ENCODE data around the gene CCT2. TPM values are rescaled to one million over a fixed set of nuclear protein-coding genes. Genes with fewer than 3 reads are reported as not detected.

Gene CCT2
- total RNA-seq, 1 experiment from 2014 or later = 342 TPM

GRCh38 chr12:69585189-69586062 is at the start of gene CCT2 (continued):
- TF ChIP-seq ETV6 (CRISPR knock-in tag; IDR thresholded peaks at IDR 0.05) (peak; percentile 89), HMGXB4 (CRISPR knock-in tag; IDR thresholded peaks at IDR 0.05) (peak; percentile 92), TCF7 (CRISPR knock-in tag; IDR thresholded peaks at IDR 0.05; ENCODE audit: low read depth) (no peak), GABPB1 (CRISPR knock-in tag; IDR thresholded peaks at IDR 0.05) (peak; percentile 86), ERG (CRISPR knock-in tag; IDR thresholded peaks at IDR 0.05) (peak; percentile 84), ATF6 (CRISPR knock-in tag; IDR thresholded peaks at IDR 0.05) (no peak), ATF1 (CRISPR knock-in tag; IDR thresholded peaks at IDR 0.05) (0 out of 2 replicates have a peak, but pooled peaks have one; percentile 70), ZNF532 (CRISPR knock-in tag; IDR thresholded peaks at IDR 0.05; ENCODE audit: borderline replicate concordance) (peak; percentile 82; the same call in 1 of the 2 replicates), HMGA2 (CRISPR knock-in tag; IDR thresholded peaks at IDR 0.05) (no peak), JAZF1 (CRISPR knock-in tag; IDR thresholded peaks at IDR 0.05) (no peak), ZMAT4 (CRISPR knock-in tag; IDR thresholded peaks at IDR 0.05) (no peak), E2F5 (CRISPR knock-in tag; IDR thresholded peaks at IDR 0.05) (peak; percentile 26; the same call in 1 of the 2 replicates), E2F1 (CRISPR knock-in tag; IDR thresholded peaks at IDR 0.05) (no peak), NR3C1 (CRISPR knock-in tag; conservative IDR thresholded peaks at IDR 0.05; ENCODE audit: low read depth) (no peak), FOXJ3 (CRISPR knock-in tag; IDR thresholded peaks at IDR 0.05; ENCODE audit: borderline replicate concordance) (no peak), AR (CRISPR knock-in tag; IDR thresholded peaks at IDR 0.05) (peak; percentile 83; the same call in 1 of the 2 replicates), JUN (CRISPR knock-in tag; IDR thresholded peaks at IDR 0.05) (peak; percentile 57; the same call in 1 of the 2 replicates), CREB1 (CRISPR knock-in tag; IDR thresholded peaks at IDR 0.05) (peak; percentile 78), ZNF263 (CRISPR knock-in tag; IDR thresholded peaks at IDR 0.05; ENCODE audit: low read depth) (no peak), NFYB (CRISPR knock-in tag; conservative IDR thresholded peaks at IDR 0.05; ENCODE audit: low read depth) (peak; percentile 54; the same call in 1 of the 2 replicates), ZBTB43 (CRISPR knock-in tag; IDR thresholded peaks at IDR 0.05) (peak; percentile 64)
